ENCODE data around the gene LACTB.

DNA sequence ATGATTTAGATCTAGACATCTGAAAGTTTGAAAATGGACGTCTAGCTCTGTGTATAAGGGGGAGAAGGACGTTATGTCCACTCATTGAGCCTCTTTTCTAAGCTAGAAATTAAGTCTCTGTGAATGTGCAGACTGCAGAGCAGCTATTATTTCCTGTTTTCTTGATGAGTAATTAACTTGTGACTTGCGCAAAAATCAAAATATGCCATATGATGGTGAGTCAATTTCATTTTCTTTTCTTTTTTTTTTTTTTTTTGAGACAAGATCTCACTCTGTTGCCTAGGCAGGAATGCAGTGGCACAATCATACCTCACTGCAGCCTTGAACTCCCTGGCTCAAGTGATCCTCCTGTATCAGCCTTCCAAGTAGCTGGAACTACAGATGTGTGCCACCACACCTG lies 14.1 kb downstream of the LACTB start:
- no peak for TF ChIP-seq POLR2AphosphoS5 (IDR thresholded peaks at IDR 0.05)
- TF ChIP-seq, protein P1, sequence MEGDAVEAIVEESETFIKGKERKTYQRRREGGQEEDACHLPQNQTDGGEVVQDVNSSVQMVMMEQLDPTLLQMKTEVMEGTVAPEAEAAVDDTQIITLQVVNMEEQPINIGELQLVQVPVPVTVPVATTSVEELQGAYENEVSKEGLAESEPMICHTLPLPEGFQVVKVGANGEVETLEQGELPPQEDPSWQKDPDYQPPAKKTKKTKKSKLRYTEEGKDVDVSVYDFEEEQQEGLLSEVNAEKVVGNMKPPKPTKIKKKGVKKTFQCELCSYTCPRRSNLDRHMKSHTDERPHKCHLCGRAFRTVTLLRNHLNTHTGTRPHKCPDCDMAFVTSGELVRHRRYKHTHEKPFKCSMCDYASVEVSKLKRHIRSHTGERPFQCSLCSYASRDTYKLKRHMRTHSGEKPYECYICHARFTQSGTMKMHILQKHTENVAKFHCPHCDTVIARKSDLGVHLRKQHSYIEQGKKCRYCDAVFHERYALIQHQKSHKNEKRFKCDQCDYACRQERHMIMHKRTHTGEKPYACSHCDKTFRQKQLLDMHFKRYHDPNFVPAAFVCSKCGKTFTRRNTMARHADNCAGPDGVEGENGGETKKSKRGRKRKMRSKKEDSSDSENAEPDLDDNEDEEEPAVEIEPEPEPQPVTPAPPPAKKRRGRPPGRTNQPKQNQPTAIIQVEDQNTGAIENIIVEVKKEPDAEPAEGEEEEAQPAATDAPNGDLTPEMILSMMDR (IDR thresholded peaks at IDR 0.05 in 8 of 11, conservative IDR thresholded peaks at IDR 0.05 in 3 of 11): no peak
- TF ChIP-seq POLR2A (IDR thresholded peaks at IDR 0.05): no peak

All from spleen (tissue), 7 donors.